Jurkat, Clone E6-1 (cell line): ENCODE results near the gene CSRP3.
"Not testable (repeated sequence)": the region's sequence is repeated elsewhere in the genome, so short reads cannot be mapped to it uniquely, and the experiment has no call there.

Source experiments
- DNase-seq: peaks from one replicate; pipeline ENCODE4 v3.0.0-alpha.2; 2011; ENCODE audit warnings: low read depth, low spot score
- H3K4me3 ChIP-seq: 2 replicates; pipeline ENCODE4 v1.5.1; 2011; ENCODE audit warnings: mild to moderate bottlenecking, low read length, control low read depth, moderate library complexity

CSRP3 gene

DNA sequence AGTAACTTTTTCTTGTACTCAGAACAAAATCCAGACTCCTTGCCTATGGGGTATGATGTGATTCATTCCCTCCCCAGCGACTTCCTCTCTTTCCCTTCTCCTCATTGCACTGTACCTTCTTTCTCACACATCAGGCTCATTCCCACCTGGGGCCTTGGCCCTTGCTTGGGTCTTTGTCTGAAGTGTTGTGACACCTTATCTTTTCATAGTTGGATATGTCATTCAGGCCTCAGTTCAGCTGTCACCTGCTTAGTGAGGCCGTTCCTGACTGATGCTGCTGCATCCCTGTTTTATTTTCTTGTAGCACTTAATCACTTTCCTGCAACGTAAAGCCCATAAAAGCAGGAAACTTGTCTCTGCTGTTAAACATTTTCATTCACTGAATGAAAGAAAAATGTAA lies 44.9 kb downstream of the CSRP3 start:
- H3K4me3 ChIP-seq: no peak overlapping the region
- DNase-seq: no peak

DNA sequence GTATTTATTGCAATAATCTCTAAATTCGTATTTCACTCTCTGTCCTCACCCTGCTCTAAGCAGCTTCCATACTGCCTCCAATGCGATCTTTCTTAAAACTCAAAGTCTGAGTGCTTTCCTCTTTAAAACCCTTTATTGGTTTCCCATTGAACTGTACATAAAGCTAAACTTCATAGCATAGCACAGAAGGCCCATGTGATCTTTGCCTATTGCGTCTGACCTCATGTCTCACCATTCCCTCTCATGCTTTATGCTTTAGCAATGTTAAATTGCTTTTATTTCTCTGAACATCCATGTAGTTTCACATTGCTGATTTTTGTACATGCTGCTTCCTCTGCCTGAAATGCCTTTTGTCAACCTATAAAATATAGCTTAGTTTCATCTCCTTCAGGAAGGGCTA lies 56.5 kb downstream of the CSRP3 start:
- no peak for DNase-seq
- no peak overlapping the region for H3K4me3 ChIP-seq

DNA sequence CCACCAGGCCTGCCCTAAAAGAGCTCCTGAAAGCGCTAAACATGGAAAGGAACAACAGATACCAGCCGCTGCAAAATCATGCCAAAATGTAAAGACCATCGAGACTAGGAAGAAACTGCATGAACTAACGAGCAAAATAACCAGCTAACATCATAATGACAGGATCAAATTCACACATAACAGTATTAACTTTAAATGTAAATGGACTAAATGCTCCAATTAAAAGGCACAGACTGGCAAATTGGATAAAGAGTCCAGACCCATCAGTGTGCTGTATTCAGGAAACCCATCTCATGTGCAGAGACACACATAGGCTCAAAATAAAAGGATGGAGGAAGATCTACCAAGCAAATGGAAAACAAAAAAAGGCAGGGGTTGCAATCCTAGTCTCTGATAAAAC lies 64.9 kb downstream of the CSRP3 start:
- not testable (repeated sequence) for DNase-seq

DNA sequence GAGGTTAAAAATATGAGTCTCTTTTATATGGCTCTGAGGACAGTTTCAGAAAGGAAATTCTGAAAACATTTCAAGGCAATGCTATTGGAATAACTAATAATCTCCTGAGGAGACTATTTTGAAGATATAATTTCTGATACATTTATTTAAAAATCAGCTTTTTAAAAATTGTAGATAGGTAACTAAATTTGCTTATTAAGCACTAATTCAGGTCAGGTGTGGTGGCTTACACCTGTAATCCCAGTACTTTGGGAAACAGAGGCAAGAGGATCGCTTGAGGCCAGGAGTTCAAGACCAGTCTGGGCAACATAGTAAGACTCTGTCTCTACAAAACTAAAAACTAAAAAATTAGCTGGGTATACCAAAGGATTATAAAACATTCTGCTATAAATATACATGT lies 67.8 kb downstream of the CSRP3 start:
- H3K4me3 ChIP-seq: no peak overlapping the region
- no peak for DNase-seq

More for the DNA sequence above, 64.9 kb downstream of the CSRP3 start:
- not testable (repeated sequence) for H3K4me3 ChIP-seq
